Activated CD8-positive, alpha-beta T cell treated with anti-CD3 and anti-CD28 coated beads for 36 hours (primary cell): ENCODE data around the gene VEGFB. TPM values are rescaled to one million over a fixed set of nuclear protein-coding genes. Genes with fewer than 3 reads are reported as not detected.

Experiments
- ATAC-seq: fragments of 200-7000 bp; cut with Tn5 transposase; one replicate; pipeline ENCODE4 v1.10.0; 2021; ENCODE audit warnings: mild to moderate bottlenecking, moderate library complexity
- CTCF ChIA-PET: fragments of 350-600 bp; sonication (Branson Sonifier 250); formaldehyde crosslinking; loops from one replicate; lab custom pipeline; 2021; ENCODE audit warnings: antibody characterized with exemption; lab: Charles Lee
- POLR2A ChIA-PET: fragments of 350-600 bp; sonication (Branson Sonifier 250); formaldehyde crosslinking; loops from one replicate; lab custom pipeline; 2021; ENCODE audit warnings: antibody characterized with exemption; lab: Charles Lee
- DNase-seq: peaks from one replicate; pipeline ENCODE4 v3.0.0-alpha.2; 2020
- H3K27ac Mint-ChIP-seq: one replicate; pipeline ENCODE4 v1.8.0; 2021; ENCODE audit warnings: mild to moderate bottlenecking, mixed read lengths
- H3K27me3 Mint-ChIP-seq: one replicate; pipeline ENCODE4 v1.8.0; 2021; ENCODE audit warnings: mixed read lengths
- H3K36me3 Mint-ChIP-seq: one replicate; pipeline ENCODE4 v1.8.0; 2021; ENCODE audit warnings: low read depth, mixed read lengths
- H3K4me1 Mint-ChIP-seq: one replicate; pipeline ENCODE4 v1.8.0; 2021; ENCODE audit warnings: low read depth, mixed read lengths
- H3K4me3 Mint-ChIP-seq: one replicate; pipeline ENCODE4 v1.8.0; 2021; ENCODE audit warnings: mild to moderate bottlenecking, moderate library complexity, mixed read lengths
- H3K9me3 Mint-ChIP-seq: one replicate; pipeline ENCODE4 v1.8.0; 2021; ENCODE audit warnings: mixed read lengths
- intact Hi-C: fragments of 100-400 bp; cut with micrococcal nuclease; formaldehyde crosslinking; loops from one replicate; pipeline ENCODE4 v1.10.0; 2022
- total RNA-seq, 2 experiments: library from RNA; stranded (reverse); gene quantifications; one replicate each; pipeline ENCODE4 v1.2.3, GENCODE V29; 2021
- TF ChIP-seq, protein P1 (sequence below): fragments of 200-600 bp; IDR thresholded peaks from one replicate; pipeline ENCODE4 v1.8.0; 2022; ENCODE audit warnings: antibody characterized with exemption, mild to moderate bottlenecking

VEGFB gene, protein sequence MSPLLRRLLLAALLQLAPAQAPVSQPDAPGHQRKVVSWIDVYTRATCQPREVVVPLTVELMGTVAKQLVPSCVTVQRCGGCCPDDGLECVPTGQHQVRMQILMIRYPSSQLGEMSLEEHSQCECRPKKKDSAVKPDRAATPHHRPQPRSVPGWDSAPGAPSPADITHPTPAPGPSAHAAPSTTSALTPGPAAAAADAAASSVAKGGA
- total RNA-seq: 100 to 1,000 TPM in 1 of 2 experiments, 10 to 100 TPM in 1; 86.6 to 104 TPM

DNA sequence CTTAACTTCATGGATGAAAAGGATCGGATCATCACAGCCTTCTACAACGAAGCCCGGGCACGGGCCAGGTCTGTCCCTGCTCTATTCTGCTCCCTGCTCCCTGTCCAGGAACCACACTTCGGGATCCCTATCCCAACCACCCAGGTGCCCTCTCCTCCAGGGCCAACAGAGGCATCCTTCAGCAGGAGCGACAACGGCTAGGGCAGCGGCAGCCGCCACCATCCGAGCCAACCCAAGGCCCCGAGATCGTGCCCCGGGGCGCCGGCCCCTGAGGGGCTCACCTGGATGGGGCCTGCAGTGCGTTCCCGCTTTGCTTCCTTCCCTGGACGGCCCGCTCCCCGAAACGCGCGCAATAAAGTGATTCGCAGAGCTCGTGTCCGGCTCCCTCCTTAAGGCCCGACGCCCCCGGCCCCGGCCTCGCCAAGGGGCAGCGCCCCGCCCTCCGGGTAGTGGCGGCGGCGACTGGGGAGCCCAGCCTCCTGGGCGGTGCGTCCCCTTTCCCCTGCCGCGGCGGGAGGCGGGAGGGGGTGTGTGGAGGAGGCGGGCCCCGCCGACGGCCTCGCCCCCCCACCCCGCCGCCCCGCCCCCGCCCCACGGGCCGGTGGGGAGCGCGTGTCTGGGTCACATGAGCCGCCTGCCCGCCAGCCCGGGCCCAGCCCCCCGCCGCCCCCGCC, at the start of gene VEGFB:
Gene VEGFB, plus strand, starts transcription at position 672 of the 674 bp plus-strand sequence. CDS start 250 bp downstream, outside the sequence.
- H3K27ac Mint-ChIP-seq: peak within 1 kb of the TSS; percentile 83
- ATAC-seq (peak; percentile 51), DNase-seq (peak; percentile 65)
- H3K4me3 Mint-ChIP-seq: peak within 1 kb of the TSS; percentile 88
- ChIA-PET POLR2A (interaction anchor here (4.6 kb wide), 1 partner anchor 25 kb away, joined by 39 read pairs; the partner anchor contains the start of gene FERMT3), CTCF (interaction anchor here (0.6 to 0.9 kb wide), 2 partner anchors 12 to 34 kb away, joined by 3 read pairs; partner anchors contain the start of gene PPP1R14B)
- no peaks in the 10 kb centered on the region for H3K9me3 Mint-ChIP-seq
- TF ChIP-seq, protein P1, sequence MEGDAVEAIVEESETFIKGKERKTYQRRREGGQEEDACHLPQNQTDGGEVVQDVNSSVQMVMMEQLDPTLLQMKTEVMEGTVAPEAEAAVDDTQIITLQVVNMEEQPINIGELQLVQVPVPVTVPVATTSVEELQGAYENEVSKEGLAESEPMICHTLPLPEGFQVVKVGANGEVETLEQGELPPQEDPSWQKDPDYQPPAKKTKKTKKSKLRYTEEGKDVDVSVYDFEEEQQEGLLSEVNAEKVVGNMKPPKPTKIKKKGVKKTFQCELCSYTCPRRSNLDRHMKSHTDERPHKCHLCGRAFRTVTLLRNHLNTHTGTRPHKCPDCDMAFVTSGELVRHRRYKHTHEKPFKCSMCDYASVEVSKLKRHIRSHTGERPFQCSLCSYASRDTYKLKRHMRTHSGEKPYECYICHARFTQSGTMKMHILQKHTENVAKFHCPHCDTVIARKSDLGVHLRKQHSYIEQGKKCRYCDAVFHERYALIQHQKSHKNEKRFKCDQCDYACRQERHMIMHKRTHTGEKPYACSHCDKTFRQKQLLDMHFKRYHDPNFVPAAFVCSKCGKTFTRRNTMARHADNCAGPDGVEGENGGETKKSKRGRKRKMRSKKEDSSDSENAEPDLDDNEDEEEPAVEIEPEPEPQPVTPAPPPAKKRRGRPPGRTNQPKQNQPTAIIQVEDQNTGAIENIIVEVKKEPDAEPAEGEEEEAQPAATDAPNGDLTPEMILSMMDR: no peak
- no peaks in the 10 kb centered on the region for H3K27me3 Mint-ChIP-seq
- H3K36me3 Mint-ChIP-seq: peaks cover 20% of the 10 kb centered on the region
- intact Hi-C loops: no loop called here
- peaks cover 35% of the 10 kb centered on the region for H3K4me1 Mint-ChIP-seq

DNA sequence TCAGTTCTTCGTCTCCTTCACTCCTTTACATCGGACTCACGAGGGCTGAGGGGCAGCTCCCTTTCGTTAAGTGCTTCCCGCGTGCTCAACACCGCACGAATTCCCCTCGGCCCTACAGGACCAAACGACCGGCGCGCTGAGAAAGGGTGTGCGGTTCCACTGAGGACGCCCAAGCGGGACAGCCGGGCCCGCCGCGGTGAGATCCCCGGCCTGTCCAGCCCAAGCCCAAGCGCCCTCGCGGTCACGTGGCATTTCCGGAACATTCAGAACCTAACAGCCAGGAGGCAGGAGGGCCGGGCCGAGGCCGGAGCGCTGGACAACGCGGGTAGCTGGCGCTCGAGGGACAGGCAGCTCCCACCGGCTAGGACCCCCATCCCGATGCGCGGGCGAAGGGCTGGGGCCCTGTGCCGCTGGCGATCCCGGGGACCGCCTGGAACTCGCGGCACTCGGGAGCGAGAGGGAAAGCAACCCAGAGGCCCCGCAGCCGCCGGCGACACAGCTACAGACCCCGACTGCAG, 49.1 kb upstream of the VEGFB start:
- no peak for ATAC-seq
- no peak overlapping the region for H3K4me3 Mint-ChIP-seq

DNA sequence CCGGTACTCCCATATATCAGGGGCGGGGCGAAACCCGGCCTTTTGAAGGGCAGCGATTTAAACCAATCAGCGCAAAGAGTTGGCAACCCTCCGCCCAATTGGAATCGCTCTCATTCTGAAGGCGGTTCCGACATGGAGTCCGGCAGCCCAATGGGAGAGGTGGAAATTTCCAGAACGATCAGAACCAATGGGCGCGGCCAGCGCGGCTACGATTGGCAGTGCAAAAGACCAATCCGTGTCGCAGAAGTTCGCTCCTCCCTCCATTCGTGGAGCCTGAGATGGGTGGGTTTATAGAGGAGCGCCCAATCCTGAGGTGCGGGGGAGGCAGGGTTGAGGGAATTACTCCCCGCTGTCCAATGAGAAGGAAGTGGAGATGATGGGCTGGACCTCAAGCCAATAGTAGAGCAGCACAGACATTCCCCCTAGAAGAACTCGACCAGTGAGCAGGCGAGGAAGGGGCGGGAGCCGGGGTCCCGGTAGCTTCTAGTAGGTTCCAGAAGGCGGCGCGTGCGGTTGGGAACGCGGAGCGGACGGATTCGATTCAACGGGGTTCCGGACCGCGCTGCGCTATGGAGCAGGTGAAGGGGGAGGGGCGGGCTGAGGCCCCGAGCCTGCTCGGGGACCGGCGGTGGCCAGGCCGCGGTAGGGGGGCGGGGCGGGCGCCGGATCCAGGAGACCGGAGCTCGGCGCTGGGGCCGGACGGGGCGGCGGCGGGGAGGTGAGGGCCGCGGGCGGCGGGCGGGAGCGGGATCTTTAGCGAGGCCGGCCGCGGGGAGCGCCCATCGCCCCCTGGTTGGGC, 48.5 kb upstream of the VEGFB start, which contains the start of gene STIP1:
Gene STIP1, plus strand, starts transcription at position 479 of the 799 bp plus-strand sequence. Its CDS starts 91 bp downstream, at position 570.
- Mint-ChIP-seq H3K4me3 (no peak within 1 kb of the TSS), H3K4me1 (peaks cover 37% of the 10 kb centered on the region), H3K9me3 (no peaks in the 10 kb centered on the region), H3K27ac (peak within 1 kb of the TSS; percentile 98), H3K27me3 (no peaks in the 10 kb centered on the region), H3K36me3 (peaks cover 20% of the 10 kb centered on the region)
- intact Hi-C loops: no loop called here
- ChIA-PET POLR2A (interaction anchor here (0.6 to 10.9 kb wide), 19 partner anchors 11 to 627 kb away, joined by 3 to 206 read pairs (median 6); partner anchors contain the start of genes BAD, FERMT3, MACROD1 and NUDT22), CTCF (interaction anchor here (1.1 to 7.2 kb wide), 5 partner anchors 19 to 349 kb away, joined by 3 to 59 read pairs (median 3); partner anchors contain the start of genes FERMT3, PRDX5 and TRMT112)
- DNase-seq: peak; percentile 99
- TF ChIP-seq, protein P1: no peak
- ATAC-seq: peak; percentile 89

More for the DNA sequence above, 49.1 kb upstream of the VEGFB start:
- ChIA-PET POLR2A (interaction anchor here (0.7 to 10.9 kb wide), 21 partner anchors 10 to 208 kb away, joined by 3 to 206 read pairs (median 6); partner anchors contain the start of genes BAD, FERMT3, MACROD1 and NUDT22), CTCF (interaction anchor here (1.1 to 7.2 kb wide), 5 partner anchors 19 to 348 kb away, joined by 3 to 59 read pairs (median 3); partner anchors contain the start of genes FERMT3, PRDX5 and TRMT112)
- DNase-seq: peak; percentile 56
- Mint-ChIP-seq H3K36me3 (peaks cover 15% of the 10 kb centered on the region), H3K4me1 (peaks cover 32% of the 10 kb centered on the region), H3K27me3 (no peaks in the 10 kb centered on the region), H3K27ac (peak overlapping the region; percentile 98), H3K9me3 (no peaks in the 10 kb centered on the region)
- TF ChIP-seq, protein P1: no peak
- intact Hi-C loops: no loop called here

DNA sequence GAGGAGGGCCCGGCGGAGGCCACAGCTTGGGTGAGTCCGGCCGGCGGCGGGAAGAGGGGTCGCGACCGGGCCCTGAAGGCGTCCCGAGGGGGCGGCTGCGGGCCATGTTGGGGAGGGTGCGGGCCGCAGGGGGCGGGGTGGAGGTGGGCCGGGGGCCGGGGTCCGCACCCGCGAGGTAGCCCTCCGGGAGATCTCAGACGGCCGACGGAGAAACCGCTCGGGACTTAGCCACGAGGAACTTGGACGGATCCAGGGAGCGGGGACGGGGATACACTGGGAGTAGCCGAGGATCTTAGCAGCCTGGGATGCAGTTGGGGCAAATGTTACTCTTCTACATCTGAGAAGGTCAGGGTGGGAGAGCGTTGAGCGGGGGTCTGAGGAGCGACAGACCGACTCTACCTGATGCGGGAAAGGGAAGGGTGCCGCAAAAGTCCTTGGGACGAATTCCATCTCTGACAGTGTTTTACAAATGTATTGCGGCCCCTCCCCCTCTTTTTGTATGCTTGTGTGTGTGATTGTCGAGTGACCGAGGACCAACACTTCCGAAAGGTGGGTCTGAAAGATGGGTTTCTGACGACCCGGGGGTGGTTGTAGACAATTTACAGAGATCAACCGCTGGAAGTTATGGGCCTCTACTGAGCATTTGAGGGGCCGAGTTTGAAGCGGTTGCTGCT, 47.8 kb upstream of the VEGFB start:
- ChIA-PET POLR2A (interaction anchor here (0.6 to 10.9 kb wide), 21 partner anchors 10 to 628 kb away, joined by 3 to 206 read pairs (median 5); partner anchors contain the start of genes BAD, FERMT3, MACROD1 and NUDT22), CTCF (interaction anchor here (0.7 to 7.2 kb wide), 4 partner anchors 19 to 115 kb away, joined by 3 to 59 read pairs (median 3); partner anchors contain the start of gene FERMT3)
- no peak overlapping the region for H3K27ac Mint-ChIP-seq
- H3K4me1 Mint-ChIP-seq: peaks cover 34% of the 10 kb centered on the region
- no peak for ATAC-seq
- H3K4me3 Mint-ChIP-seq: no peak overlapping the region
- H3K27me3 Mint-ChIP-seq: no peaks in the 10 kb centered on the region
- peak; percentile 79 for DNase-seq
- TF ChIP-seq, protein P1: peak; percentile 25
- H3K9me3 Mint-ChIP-seq: no peaks in the 10 kb centered on the region
- peaks cover 25% of the 10 kb centered on the region for H3K36me3 Mint-ChIP-seq
- intact Hi-C loops: no loop called here
